Lung (tissue), 12 donors: ENCODE results near the gene TOPAZ1. TPM values are rescaled to one million over a fixed set of nuclear protein-coding genes. Genes with fewer than 3 reads are reported as not detected.

ENCODE experiments used
- ATAC-seq: fragments of 200-7000 bp; cut with Tn5 transposase; one replicate; pipeline ENCODE4 v1.9.1; 2020; ENCODE audit warnings: moderate number of reproducible peaks; ENCODE audit not compliant: insufficient read depth, low FRiP score
- DNase-seq, 3 donors: peaks; one replicate each; pipeline ENCODE4 v3.0.0-alpha.2; 2013 to 2017
- H3K27ac ChIP-seq, 2 donors: one replicate each; pipeline ENCODE4 v1.5.1; 2013; ENCODE audit warnings: mild to moderate bottlenecking in 2 of 2, moderate library complexity in 2 of 2, control low read depth in 1 of 2, inconsistent platforms in 1 of 2, low read depth in 1 of 2, low read length in 1 of 2
- H3K27me3 ChIP-seq, 3 donors: one replicate each; pipeline ENCODE4 v1.5.1; 2013; ENCODE audit warnings: low read length in 2 of 3; ENCODE audit not compliant: control insufficient read depth in 3 of 3, insufficient read depth in 3 of 3
- H3K36me3 ChIP-seq, 4 donors: one replicate each; pipeline ENCODE4 v1.5.1; 2013; ENCODE audit warnings: low read length in 4 of 4, mild to moderate bottlenecking in 1 of 4, moderate library complexity in 1 of 4; ENCODE audit not compliant: control insufficient read depth in 4 of 4, insufficient read depth in 4 of 4
- H3K4me1 ChIP-seq, 5 donors: one replicate each; pipeline ENCODE4 v1.5.1; 2013; ENCODE audit warnings: low read length in 5 of 5, mild to moderate bottlenecking in 2 of 5, moderate library complexity in 1 of 5; ENCODE audit not compliant: control insufficient read depth in 5 of 5, insufficient read depth in 5 of 5
- H3K4me3 ChIP-seq: one replicate; pipeline ENCODE4 v1.5.1; 2013; ENCODE audit warnings: mild to moderate bottlenecking, control low read depth, moderate library complexity
- H3K9ac ChIP-seq, 2 donors: one replicate each; pipeline ENCODE4 v1.5.1; 2013; ENCODE audit warnings: low read length in 2 of 2, control low read depth in 1 of 2; ENCODE audit not compliant: insufficient read depth in 1 of 2
- H3K9me3 ChIP-seq, 4 donors: one replicate each; pipeline ENCODE4 v1.5.1; 2013; ENCODE audit warnings: low read length in 3 of 4, mild to moderate bottlenecking in 1 of 4, moderate library complexity in 1 of 4; ENCODE audit not compliant: control insufficient read depth in 4 of 4, insufficient read depth in 3 of 4
- CTCF ChIP-seq: IDR thresholded peaks from 2 replicates; pipeline ENCODE4 v1.5.1; 2012; ENCODE audit warnings: mild to moderate bottlenecking; ENCODE audit errors: control extremely low read depth, extremely low read depth
- WGBS, 2 donors: extraction: QIAGEN DNeasy Blood & Tissue Kit; methylation state at CpG; one replicate each; pipeline ENCODE4 v1.1.7; 2013; 5-methylcytosine and 5-hydroxymethylcytosine counted together
- polyA plus RNA-seq, 2 donors: library from polyadenylated mRNA; stranded (reverse); fragments of 200-250 nt; gene quantifications; one replicate each; pipeline ENCODE4 v1.2.1, GENCODE V29; 2013
- total RNA-seq, 2 donors: library from RNA; depleted of rRNA in 1 of 2; stranded (reverse); fragments of >200 nt in 1 of 2; gene quantifications; one replicate each; pipeline ENCODE4 v1.2.1, GENCODE V29; 2014 to 2021
- donor health status: control.
- donor health status: control.
- donor health status: Bipolar disorder and iron deficiency.
- donor health status: healthy.
- donor health status: DM: yes; HTN: yes; CAD: no.

The TOPAZ1 gene
- total and polyA plus RNA-seq, 4 donors = not detected

- H3K36me3 ChIP-seq = no peaks in the 10 kb centered on the region
- H3K9me3 ChIP-seq = peaks cover 0 to 7% (median under 1%) of the 10 kb centered on the region in 4 donors
- DNase-seq (no peak), ATAC-seq (no peak)
- no peak overlapping the region for H3K9ac ChIP-seq
- 89 to 90% methylated on average over 2 of the region's 2 CpGs for WGBS, 2 donors
- no peak for TF ChIP-seq CTCF
- H3K4me1 ChIP-seq = no peaks in the 10 kb centered on the region
- no peak overlapping the region for H3K4me3 ChIP-seq
- no peaks in the 10 kb centered on the region for H3K27me3 ChIP-seq
- no peak overlapping the region for H3K27ac ChIP-seq
Measured at GRCh38 chr3:44280631-44281030, 38.9 kb downstream of the TOPAZ1 start.

- Histone ChIP-seq H3K4me1 (no peaks in the 10 kb centered on the region), H3K9ac (no peak overlapping the region), H3K27me3 (no peaks in the 10 kb centered on the region), H3K27ac (no peak overlapping the region), H3K4me3 (no peak overlapping the region), H3K9me3 (no peaks in the 10 kb centered on the region), H3K36me3 (no peaks in the 10 kb centered on the region)
- no peak for TF ChIP-seq CTCF
- 89 to 98% methylated on average over 2 of the region's 2 CpGs for WGBS, 2 donors
- DNase-seq = peak in 1 of 3 donors; percentile 10
- ATAC-seq = no peak
Measured at GRCh38 chr3:44284949-44285348, 43.3 kb downstream of the TOPAZ1 start.

GRCh38 chr3:44289882-44290462 is 48.3 kb downstream of the TOPAZ1 start:
- Histone ChIP-seq H3K27ac (no peak overlapping the region), H3K36me3 (no peaks in the 10 kb centered on the region), H3K27me3 (no peaks in the 10 kb centered on the region), H3K4me3 (no peak overlapping the region), H3K9me3 (no peaks in the 10 kb centered on the region), H3K9ac (no peak overlapping the region), H3K4me1 (no peaks in the 10 kb centered on the region)
- DNase-seq (no peak), ATAC-seq (no peak)
- no peak for TF ChIP-seq CTCF
- 60 to 70% methylated on average over 3 of the region's 3 CpGs for WGBS, 2 donors

GRCh38 chr3:44292276-44292675 is 50.6 kb downstream of the TOPAZ1 start:
- 88 to 98% methylated on average over 2 of the region's 2 CpGs for WGBS, 2 donors
- H3K9me3 ChIP-seq = no peaks in the 10 kb centered on the region
- H3K27me3 ChIP-seq = peaks cover 0 to 2% (median 0%) of the 10 kb centered on the region in 3 donors
- no peak for TF ChIP-seq CTCF
- no peak overlapping the region for H3K27ac ChIP-seq
- DNase-seq (no peak), ATAC-seq (no peak)
- H3K36me3 ChIP-seq = no peaks in the 10 kb centered on the region
- H3K9ac ChIP-seq = no peak overlapping the region
- no peak overlapping the region for H3K4me3 ChIP-seq
- H3K4me1 ChIP-seq = no peaks in the 10 kb centered on the region
